RPMI8226 (cell line): ENCODE results near the gene UMOD.
A peak's percentile ranks its signal among the peaks of the same experiment; 100 is the strongest.
"Not testable (repeated sequence)": the region's sequence is repeated elsewhere in the genome, so short reads cannot be mapped to it uniquely, and the experiment has no call there.

Source experiments
- DNase-seq: peaks from one replicate; pipeline ENCODE4 v3.0.0-alpha.2; 2015

Gene UMOD

DNA sequence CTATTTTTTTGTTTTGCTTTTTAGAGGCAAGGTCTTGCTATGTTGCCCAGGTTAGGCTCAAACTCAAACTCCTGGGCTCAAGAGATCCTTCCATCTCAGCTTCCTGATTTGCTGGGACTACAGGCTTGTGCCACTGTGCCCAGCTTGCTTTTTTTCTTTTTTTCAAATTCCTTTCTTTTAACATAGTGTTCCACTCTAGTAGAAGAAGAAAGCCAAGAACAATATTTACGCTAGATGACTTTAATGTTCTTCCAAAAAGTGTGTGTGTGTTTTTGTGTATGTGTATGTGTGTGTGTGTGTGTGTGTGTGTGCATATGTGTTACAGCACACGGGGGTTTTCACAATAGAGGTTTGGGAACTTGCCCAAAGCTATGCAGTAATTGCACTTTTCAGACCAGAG lies 10.7 kb upstream of the UMOD start:
- no peak for DNase-seq

DNA sequence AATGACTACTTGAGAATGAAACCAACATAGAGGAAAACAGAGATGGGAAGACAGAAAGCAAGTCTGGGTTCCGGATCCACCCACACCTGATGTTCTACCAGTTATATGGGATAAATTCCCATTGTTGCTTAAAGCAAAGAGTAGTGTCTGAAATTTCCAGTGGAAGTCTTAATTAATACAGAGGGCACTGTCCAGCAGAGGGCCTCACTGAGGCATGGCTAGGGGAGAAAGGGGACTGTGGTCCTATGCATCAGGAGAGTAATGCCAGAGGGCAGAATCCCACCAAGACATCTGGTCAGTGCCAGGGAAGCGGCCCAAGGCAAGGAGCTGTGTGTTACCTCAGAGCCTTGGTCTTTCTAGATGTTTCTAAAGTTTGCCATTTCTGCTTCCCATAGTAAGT lies 7.5 kb upstream of the UMOD start:
- DNase-seq = peak; percentile 16

DNA sequence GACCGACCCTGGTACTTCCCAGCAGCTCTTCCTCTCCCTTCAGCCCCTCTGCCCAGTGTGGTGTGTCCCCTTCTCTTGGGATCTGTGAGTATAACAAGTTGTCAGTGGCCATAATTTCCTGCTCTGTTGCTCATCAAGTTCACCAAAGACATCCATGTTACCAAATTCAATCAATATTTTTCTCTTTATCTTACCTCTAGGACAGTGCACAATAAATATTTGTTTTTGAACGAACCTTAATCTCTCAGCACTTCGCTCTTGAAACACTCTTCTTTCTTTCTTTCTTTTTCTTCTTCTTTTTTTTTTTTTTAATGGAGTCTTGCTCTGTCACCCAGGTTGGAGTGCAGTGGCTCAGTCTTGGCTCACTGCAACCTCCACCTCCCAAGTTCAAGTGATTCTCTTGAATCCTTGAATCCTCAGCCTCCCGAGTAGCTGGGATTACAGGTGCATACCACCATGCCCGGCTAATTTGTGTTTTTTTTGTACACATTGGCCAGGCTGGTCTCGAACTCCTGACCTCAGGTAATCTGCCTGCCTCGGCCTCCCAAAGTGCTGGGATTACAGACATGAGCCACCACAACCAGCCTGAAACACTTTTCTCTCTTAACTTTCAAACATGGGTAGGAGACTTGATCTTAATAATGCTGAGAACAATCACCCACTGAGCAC lies 2.7 kb upstream of the UMOD start:
- DNase-seq = no peak

DNA sequence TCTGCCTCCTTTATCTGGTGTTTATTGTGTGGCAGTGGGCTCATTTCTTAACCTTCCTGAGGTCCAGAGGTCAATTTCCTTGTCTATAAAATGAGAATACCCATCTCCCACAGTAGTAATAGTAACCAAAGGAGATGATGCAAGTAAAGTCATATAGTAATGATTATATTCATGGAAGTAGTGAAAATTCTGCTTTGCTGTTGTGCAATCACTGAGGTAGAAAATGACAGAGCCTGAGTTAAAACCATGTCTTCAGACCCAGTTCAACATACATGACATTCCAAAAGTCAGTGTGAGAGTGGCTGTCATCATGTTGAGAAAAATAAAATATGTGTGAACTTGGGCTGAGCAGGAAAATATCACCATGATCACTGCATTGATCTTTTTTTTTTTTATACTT lies 864 bp upstream of the UMOD start:
- no peak for DNase-seq

DNA sequence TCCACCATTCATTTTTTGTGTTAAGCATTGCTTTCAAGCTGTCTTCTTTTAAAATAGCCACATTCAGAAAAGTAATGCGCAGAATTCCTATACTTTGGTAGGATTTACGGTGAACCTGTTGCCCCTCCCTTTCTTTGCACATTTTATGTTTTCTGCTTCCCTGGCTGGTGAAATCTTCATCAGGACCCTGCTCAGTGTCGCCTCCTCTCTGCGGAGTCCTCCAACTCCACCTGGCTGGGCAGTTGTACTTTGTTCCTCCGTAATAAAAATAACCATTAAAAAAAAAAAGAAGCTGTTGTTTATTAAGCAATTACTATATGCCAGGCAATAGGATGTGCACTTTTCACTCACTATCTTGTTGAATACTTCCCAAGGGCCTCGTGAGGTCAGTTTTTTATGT lies 2.9 kb downstream of the UMOD start:
- DNase-seq = no peak

DNA sequence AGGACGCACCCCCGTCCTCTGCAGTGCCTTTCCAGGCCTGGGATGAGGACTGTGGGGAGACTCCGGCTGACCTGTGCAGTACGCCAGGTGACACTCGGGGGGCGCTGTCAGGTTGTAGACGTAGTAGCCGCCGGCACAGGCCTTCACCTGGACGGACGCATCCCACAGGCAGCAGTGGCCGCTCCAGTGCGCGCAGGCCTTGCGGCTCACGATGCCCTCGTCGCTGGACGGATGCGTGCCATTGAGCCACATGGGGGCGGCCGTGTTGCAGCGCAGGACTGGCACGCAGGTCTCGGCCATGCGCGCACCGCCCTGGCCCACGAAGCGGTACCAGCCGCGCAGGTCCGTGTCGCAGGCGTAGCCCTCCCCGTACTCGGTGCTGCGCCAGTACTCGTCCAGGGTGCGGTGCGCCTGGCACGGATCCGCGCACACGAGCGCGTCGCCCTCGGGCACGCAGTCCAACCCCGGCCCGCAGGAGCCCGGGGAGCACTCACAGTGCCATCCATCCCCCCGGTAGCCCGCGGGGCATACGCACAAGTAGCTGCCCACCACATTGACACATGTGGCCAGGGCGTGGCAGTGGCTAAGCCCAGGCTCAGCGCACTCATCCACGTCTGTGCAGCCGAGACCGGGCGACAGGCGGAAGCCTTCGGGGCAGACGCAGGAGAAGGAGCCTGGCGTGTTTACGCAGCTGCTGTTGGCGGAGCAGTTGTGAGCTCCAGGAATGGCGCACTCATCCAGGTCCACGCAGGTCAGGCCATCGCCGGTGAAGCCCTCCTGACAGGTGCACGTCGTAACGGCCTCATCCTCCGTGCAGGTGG lies 3.9 kb downstream of the UMOD start:
- DNase-seq = no peak

DNA sequence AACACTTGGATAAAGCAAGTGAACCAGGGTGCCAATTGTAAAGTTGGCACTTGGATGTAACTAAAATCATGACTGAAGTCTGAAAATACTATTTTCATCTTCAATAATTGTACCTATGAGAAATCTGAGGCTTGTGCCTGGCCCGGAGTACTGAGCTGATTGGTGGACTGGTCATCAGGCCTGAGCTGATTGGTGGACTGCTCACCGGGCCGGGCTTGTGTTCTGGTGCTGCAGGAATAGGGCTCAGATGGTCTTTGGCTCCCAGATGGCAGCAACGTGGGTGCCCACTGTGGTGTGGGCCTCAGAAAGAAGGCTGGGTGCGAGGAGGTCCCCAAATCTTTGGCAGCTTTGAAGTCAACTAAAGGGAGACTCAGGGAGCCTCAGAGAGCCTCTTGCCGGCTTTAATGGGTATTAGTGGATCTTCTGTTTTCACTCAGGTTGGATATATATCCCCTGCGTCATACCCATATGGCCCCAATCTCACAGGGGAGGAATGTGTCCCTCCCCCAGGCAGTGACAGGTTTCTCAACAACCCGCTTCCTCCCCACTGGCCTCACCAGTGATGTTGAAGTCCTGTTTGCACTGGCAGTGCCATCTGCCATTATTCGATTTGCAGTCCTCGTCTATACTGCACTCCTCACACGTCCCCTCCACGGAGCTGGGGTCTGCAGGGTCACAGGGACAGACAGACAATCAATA lies 4.7 kb downstream of the UMOD start:
- DNase-seq = no peak

- no peak for DNase-seq
Observed at GRCh38 chr16:20344611-20345010, 7.9 kb downstream of the UMOD start.

DNA sequence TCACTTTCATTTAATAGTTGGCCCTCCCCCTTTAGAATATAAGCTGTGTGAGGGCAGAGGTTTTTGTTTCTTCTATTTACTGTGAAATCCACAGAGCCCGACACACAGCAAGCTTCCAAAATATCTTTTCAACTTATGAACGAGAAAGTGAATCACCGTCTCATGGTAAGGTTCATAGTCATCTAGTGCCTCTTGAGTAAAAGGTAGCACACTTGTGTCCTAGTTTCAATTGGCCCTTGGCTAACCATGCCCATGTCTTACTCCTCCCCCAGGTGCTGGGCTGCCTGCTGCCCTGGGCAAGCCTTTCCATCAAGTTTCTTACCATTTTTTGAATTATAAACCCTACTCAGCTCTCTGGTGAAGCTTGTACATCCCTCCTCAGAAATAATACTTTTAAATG lies 12.8 kb downstream of the UMOD start:
- DNase-seq = no peak

- DNase-seq = no peak
Observed at GRCh38 chr16:20336955-20337354, 15.6 kb downstream of the UMOD start.

DNA sequence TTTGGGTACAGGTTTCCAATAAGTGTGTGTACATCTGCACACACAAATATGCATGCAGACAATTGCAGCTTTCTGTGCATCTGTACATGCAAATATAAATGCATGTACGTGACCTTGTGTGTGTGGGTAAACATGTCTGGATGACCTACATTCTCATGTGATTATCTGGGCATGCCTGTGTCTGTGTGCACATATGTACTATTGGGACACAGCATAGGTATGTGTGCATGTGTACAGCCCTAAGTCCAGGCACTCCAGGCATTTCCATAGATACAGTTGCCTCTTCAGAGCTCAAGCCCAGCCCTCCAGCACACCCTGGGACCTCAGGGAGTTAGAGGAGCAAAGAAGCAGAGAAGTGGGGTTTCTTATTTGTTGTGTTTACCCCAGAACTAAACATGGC lies 18.1 kb downstream of the UMOD start:
- no peak for DNase-seq

DNA sequence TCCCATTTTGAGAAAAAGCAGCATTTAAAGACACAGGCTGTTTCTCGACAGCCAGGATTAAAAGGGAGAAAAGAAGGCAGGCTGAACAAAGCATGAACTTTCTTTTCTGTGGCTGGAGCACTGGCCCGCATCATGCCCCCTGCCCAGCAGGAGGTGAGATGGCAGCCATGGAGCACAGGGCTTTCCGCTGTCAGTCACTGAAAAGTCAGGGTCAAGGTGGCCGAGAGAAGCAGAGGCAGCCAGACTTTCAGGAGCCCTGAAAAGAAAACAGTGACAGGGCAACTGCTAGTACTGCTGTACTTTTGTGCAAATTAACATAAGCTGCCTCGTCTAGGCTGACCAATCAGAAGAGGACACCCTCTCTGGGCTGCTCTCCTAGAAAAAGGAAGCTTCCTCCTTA lies 19.4 kb downstream of the UMOD start:
- no peak for DNase-seq

- no peak for DNase-seq
Observed at GRCh38 chr16:20332411-20332810, 20.1 kb downstream of the UMOD start.

DNA sequence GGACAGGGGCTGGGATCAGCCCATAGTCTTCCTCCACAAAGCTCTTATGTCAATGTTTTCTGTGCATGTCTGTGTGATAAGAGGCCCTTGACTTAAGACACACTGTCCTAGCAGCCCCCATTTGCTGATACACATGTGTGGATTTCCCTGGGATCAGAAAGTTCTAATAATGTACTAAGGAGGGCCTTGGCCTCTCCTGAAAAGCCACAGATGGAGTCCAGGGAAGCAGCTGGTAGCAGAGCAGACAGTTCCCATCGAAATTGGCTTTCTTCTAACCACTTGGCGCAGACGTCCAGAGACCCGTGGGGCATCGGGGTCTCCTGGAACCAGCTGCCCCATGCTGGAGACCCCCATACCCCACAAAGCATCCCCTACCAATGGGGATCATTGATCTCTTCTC lies 20.9 kb downstream of the UMOD start:
- DNase-seq = no peak

- no peak for DNase-seq
Observed at GRCh38 chr16:20329392-20330138, 22.9 kb downstream of the UMOD start.

DNA sequence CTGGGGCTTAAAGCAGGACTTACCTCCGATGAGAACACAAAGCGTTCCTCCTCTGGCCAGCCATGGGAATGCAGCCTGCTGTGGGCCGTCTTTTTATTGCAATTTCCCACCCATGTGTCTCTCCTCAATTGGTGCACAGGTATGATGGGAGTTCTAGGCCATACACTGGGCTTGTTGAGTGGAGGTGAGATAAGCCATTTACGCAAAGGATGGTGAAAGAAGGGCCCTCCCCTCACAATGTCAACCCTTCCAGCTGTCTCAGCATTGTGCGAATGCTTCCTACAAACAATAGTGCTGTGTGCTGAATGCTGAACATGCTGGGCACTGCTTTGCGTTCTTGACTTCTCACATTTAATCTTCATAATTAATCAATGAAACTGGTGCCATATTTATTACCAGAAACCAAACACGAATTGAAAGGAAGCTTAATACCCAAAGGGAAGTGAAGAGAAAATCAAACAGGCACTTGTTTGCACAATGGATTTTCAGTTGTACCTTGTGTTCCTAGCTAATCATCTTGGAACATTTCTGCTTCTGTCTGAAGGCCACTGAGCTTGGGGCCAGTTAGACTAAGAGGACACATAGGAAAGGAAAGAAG lies 25.0 kb downstream of the UMOD start, which contains the start of gene GP2:
GP2 (minus strand) TSS at position 70 of the 598 bp plus-strand sequence. CDS start 1,082 bp downstream, outside the sequence.
- no peak for DNase-seq

DNA sequence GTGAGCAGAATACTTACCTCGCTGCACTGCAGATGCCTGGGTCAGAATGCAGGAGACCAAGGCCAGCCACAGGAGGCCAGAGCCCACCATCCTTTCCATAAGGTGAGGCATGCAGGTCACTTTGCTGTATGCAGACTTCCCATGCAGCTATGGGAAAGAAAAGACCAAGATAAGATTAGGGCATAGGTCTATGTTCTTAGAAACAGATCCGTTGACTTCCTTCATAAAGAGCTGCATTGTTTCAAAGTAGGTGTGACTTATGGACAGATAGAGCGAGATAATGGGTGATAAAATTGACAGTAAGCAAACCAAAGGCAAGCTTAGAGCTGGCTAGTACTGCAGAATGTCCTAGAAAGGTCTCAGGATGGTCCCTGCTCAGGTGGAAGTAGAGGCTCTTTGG lies 26.2 kb downstream of the UMOD start:
- no peak for DNase-seq

- no peak for DNase-seq
Observed at GRCh38 chr16:20325005-20325404, 27.5 kb downstream of the UMOD start.

- no peak for DNase-seq
Observed at GRCh38 chr16:20323591-20324117, 28.9 kb downstream of the UMOD start.

GRCh38 chr16:20322696-20323095 lies 29.8 kb downstream of the UMOD start:
- DNase-seq = no peak

GRCh38 chr16:20321671-20322070 lies 30.8 kb downstream of the UMOD start:
- DNase-seq = no peak

GRCh38 chr16:20321051-20321450 lies 31.5 kb downstream of the UMOD start:
- DNase-seq = not testable (repeated sequence)
